HG03135 (cell line): ENCODE results near the gene TTC4.
"Not testable (repeated sequence)": the region's sequence is repeated elsewhere in the genome, so short reads cannot be mapped to it uniquely, and the experiment has no call there.

Experiments used
- ATAC-seq: cut with Tn5 transposase; IDR thresholded peaks from one replicate; pipeline ENCODE4 v1.9.1; 2021; ENCODE audit warnings: mild to moderate bottlenecking, moderate library complexity; ENCODE audit not compliant: unreplicated experiment

TTC4 gene

DNA sequence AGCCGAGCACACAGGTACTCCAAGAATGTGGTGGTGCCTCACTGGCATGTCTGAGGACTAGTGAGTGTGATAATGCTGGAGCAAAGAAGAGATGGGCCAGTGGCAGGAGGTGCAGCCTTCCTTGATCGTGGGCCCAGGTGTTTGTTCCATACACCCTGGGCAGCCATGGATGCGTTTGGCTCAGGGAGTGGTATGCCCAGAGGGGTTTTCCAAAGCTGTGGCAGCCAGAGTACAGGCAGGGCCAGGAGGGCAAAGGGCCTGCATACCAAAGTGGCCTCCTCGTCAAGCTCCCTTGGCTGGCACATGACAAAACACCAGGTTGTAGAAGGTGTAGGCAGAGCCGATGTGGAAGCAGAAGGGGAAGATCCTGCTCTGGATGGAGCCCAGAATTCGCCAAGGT lies 29.6 kb downstream of the TTC4 start:
- ATAC-seq, result no peak

DNA sequence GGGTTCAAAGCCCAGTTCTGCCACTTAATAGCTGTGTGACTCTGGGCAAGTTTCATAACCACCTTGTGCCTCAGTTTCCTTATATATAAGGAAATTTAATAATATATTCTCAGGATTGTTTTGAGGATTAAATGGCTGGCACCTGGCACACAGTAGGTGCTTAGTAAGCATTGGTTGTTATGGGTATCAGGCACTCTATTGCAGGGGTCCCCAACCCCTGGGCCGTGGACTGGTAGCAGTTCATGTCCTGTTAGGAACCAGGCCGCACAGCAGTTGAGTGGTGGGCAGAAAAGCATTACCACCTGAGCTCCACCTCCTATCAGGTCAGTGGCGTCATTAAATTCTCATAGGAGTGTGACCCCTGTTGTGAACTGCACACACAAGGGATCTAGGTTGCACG lies 30.2 kb downstream of the TTC4 start:
- no peak for ATAC-seq

DNA sequence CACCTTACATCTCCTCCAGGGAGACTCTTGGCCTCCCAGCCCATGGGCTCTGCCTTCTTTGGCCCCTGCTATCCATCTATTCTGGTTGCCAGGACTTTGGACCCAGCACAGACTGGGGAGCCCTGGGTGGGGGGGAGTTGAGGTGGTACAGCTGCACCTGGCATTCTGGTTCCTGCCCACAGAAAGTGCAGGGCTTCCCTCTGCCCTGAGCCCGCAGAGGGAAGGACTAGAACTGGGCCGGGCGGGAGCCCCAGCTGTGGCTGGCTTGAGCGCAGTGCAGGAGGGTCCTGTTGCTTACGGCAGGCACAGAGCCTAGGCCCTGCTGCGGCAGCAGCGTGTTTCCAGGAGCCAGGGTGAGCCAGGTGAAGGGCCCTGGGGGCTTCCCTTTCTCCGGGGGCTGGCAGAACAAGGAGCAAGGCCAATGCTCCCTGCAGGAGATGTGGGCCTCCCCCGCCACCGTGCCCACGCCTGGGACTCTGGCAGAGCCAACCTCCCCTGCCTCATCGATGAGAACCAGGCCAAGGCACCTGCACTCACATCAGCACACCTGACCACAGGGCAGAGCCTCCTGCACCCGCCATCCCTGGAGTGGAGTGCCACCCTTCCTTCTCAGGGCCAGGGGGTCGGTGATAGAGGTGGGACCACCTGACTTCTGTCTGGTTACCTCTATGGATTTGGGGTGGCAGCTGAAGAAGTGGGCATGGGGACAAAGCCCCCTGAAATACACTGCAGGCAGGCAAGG lies 32.6 kb downstream of the TTC4 start:
- ATAC-seq, result no peak

DNA sequence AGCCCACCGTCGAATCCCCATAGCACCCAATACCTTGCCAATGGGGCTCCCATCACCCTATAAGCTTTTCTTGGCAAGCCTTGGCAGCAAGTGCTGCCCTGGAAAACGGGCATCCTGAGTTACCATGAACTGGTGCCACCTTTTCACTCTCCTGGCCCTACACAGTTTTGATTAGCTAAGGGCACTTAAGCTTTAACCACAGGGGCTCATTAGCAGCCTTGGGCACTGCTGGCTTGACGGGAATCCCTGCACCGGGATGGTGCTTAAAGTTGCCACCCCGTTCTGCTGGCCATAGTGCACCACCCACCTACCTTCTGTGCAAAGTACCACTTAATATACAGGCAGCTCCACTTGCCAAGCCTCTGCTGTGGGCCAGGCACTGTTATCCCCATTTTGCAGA lies 34.9 kb downstream of the TTC4 start:
- ATAC-seq, result no peak

DNA sequence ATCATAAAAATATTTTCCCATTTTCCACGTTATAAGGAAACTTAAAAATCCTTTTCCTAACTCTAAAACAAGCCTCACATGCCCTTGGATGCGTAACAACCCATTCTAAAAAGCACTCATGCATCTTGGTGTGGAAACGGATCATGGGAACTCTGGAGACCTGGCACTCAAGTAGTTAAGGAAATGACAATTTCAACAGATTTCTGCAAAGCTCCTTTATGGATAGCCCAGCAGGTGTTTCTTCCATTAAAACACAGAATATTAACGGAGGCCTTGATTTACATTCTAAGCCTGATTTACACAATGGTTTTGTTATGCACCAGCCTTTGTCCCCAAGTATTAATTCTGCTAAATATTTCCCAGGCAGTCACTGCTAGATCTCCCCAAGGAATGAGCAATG lies 35.8 kb downstream of the TTC4 start:
- no peak for ATAC-seq

DNA sequence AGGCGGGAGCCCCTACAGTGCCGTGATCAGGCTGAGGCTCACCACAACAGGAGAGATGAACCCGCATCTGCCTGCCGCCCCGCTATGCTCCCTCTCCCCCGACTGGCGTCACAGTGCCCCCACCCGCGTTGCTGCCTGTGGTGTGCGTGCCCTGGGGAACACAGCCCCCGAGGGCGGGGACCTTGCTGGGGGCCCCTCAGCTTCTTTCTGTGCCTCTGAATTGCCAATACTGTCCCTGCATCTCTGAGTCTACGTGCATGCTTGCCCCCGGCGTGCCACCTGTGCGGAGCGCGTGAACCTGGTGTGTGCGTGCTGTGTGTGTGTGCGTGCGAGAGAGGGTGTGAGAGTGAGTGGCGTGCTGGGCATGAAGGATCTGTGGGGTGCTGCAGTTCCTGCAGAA lies 38.4 kb downstream of the TTC4 start:
- no peak for ATAC-seq

DNA sequence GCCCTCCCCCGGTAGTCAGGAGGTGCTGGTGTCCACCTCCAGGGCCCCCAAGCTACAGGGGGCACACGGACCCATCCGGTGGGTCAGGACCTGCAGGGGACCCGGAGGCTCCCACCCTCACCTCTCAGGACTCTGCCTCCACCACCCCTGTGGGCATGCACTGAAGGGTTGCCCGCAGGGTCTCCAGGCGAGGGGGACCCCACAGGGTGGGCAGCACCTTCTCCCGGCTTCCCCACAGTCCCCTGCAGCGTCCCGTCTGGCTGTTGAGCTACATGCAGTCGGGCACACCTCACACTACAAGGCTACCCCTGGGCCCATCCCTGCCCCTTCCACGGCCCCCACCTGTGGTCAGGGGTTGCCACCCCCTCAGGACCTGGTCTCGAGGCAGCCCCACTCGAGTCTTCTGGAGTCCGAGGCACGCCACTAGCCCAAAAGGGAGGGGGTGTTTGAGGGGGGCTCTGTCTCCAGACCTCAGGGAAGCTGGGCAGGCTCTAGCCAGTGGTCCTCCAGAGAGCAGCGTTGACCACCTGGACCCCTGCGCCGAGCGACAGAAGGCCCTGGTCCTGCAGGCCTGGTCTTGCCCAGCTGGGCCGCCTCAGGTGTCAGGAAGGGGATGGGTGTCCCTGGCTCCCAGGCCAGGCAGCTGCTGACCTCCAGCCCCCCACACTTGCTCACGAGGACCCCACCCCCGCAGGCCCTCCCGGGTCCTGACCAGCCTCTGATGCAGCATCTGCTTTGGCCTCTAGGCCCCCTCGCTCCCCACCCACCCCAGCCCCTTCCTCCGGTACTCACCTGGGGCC lies 39.0 kb downstream of the TTC4 start:
- no peak for ATAC-seq

DNA sequence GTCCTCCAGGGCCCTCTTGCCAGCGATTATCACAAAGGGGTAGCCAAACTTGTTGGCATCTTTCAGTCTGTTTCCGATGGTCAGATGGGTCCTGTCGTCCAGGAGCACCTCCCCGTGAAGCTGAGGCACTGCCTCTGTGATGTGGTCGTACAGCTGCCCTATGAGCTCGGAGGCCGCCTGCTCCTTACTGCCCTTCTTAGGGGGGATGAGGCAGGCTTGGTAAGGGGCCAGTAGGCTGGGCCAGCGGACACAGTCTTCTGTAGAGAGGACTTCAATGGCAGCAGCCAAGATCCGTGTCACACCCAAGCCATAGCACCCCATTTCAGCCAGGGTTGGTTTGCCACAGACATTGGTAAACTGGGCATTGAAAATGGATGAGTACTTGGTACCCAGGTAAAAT lies 42.2 kb downstream of the TTC4 start:
- no peak for ATAC-seq

DNA sequence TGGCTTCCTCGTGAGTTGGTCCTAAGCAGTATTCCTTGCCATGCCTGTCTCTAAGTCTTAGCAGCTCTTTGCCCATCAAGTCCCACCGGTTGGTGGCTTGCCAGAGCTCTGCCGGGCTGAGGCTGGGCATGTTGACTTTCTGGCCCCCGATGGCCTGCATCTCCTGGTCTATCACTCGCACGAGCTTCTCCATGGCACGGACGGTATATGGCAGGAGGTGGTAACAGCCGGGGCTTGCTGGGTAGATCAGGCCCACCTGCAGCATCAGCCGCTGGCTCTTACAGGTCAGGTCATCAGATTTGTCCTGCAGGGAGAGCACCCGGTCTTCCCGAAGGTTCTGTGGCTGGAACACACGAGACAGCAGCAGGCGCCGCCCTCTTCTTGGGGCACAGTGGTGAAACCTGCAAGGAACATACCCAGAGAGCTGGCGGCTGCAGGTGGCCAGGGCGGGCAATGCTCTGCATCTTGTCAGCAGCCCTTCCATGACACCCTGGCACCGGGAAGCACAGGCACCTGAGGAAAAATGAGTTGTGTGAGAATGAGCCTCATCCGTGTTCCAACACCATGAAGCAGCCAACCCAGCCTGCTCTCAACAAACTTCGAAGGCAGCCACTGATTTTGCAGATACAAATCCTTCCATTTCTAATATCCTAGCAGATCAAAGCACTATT lies 43.2 kb downstream of the TTC4 start:
- no peak for ATAC-seq

DNA sequence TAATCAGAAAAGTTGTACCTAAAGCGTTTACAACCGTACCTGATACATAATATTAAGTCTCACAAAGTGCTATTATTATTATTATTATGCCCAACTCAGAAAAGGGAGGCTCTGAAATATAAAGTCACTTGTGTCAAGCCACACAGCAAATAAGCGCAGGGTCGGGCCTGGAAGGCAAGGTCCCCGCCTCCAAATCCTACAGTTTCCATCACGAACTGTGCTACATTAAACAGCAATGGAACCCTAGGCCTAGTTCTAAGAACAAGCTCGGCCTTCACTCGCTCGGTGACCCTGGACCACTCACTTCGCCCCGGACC lies 48.1 kb downstream of the TTC4 start:
- no peak for ATAC-seq

DNA sequence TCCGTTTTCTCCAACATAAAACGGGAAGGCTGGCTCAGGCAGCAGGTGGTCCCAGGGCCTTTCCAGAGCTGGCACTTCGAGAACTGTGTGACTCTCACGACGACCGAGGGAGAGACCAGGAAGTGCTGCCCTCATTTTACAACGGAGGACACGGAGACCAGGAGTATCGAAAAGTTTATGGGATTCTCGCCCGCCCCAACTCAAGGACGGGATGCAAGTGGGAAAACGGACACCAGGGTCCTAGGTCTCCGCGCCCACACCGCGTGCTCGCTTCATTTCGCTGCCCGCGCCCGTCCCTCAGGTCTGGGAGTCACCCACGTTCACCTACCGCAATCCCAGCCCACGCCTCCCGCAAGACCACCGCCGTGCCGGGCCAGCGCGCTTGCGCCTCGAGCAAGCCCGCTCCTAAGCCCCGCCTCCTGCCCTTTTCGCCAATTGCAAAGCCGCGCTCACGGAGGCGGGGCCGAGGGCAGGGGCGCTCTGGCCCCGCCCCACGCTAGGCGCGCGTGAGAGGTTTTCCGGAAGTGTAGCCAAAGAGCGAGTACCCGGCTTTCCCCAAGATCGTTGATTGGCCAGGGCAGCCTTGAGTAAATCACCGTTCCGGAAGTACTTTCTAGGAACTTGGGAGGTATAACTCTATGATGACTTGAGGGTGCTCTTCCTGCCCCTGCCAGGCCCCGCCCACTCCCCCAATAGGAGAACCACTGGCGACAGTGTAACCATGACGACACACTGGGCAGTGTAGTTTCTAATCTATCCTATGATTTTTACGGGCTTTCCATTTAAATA lies 48.7 kb downstream of the TTC4 start, which contains the start of gene PARS2:
TSS of gene PARS2 (minus strand) at position 391 of the 789 bp plus-strand sequence. CDS start 5,362 bp downstream, outside the sequence.
- ATAC-seq, result peak; percentile 98

DNA sequence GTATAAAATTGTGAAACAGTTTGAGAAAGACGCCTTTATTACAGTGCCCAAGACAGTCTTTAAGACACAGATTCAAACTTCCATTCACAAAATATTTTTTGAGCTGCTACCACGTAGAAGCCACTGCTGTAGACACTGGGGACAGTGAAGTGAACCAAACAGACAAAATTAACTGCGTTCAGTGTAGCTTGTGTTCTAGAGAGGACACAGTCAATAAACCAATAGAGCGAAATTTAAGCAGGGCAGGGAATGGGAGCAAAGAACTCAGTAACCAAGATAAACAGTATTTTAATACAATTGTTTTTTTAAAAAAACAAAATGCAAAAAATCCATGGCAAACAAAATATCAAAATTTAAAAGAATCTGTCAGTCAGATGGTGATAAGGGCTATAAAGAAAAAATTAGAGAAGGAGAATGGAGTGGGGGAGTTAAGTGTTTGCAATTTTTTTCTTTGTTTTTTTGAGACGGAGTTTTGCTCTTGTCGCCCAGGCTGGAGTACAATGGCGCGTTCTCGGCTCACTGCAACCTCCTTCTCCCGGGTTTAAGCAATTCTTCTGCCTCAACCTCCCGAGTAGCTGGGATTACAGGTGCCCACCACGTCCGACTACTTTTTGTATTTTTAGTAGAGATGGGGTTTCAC lies 49.4 kb downstream of the TTC4 start:
- peak; percentile 24 for ATAC-seq

DNA sequence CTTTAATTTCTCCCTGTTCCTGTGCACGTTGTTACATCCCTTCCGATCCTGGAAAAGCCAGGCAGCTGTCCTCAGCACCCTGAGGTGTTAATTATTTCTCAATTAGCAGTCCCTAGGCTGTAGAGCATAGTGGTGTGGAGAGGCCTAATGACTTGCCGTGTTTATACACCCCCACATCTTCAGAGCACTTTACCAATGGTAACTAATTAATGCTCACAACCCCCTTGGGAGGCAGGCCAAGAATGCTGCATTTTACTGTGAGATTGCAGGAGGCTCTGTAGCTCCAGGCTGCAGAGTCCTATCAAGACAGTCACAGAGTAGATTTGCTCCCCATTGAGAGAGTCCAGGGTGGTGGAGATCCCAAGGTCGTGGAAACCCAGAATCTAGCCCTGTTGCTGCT lies 51.1 kb downstream of the TTC4 start:
- no peak for ATAC-seq

DNA sequence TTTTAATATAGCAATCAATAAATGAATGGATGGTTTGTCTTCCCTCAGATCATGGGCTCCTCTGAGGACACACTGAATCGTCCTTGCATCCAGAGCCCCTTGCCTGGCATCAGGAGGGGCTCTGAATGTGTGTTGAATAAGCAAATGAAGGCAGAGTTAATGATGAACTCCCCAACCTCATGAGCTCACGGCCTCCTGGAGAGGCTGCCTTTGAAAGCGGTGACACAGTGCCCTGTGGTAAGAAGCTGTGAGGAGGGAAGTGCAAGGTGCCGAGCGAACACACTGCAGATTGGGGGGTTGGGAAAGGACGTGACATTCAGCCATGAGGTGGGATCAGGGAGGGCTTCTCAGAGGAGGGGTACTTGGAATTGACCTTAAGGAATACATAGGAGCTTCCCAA lies 51.9 kb downstream of the TTC4 start:
- ATAC-seq, result no peak

DNA sequence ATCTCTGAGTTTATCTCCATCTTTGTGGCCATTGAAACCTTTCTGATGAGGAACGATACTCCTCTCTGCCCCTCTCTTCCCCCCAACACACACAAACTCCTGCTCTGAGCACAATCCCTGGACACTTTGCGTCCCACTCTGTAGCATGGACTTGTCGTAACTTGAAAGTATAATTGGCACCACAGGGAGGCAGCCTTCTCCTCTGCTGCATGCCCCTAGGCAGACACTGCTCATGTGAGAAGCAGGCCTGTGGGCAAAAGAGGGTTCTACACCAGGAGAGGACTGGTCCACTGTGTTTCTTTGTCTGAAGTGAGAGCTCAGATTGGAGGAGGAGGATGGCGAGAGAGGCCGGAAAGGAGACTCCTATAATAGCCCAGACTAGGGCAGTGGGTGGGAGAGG lies 52.4 kb downstream of the TTC4 start:
- no peak for ATAC-seq

DNA sequence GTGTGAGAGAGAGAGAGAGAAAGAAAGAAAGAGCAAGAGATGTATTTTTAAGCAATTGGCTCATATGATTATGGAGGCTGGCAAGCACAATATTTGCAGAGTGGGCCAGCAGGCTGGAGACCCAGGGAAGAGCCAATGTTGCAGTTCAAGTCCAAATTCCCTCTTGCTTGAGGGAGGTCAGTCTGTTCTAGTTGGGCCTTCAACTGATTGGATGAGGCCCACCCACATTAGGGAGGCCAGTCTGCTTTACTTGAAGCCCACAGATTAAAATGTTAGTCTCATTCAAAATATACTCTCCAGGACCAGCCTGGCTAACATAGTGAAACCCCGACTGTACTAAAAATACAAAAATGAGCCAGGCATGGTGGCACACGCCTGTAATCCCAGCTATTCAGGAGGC lies 57.3 kb downstream of the TTC4 start:
- no peak for ATAC-seq

DNA sequence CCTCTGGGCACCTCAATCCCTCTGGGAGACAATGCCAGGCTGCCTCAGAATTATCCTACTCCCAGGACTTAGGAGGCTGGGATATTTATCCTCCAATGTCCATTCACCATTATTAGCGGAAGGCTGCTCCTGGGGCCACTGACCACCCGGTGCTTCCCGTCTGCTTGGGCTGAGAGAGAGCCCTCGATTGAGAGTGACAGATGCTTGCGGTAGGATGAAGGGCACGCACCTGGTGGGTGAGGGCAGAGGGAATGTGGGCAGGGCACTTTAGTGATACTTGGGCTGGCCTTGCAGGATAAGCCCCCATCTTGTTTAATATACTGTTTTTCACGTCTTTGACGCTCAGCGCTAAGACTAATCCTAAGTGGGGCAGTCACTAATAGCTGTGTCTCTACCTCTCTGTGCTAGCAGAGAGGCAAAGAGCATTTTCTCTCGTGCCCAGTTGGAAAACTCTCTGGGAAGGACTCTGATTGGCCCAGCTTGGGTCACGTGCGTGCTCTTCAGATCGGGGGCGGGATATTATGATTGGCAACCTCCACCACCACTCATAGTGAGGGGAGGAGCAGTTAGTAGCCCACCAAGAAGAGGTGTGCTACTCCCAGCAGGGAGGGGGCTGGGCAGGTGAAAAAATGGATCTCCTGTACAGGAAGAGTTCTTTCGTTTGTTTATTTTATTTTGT lies 59.3 kb downstream of the TTC4 start:
- ATAC-seq, result no peak

DNA sequence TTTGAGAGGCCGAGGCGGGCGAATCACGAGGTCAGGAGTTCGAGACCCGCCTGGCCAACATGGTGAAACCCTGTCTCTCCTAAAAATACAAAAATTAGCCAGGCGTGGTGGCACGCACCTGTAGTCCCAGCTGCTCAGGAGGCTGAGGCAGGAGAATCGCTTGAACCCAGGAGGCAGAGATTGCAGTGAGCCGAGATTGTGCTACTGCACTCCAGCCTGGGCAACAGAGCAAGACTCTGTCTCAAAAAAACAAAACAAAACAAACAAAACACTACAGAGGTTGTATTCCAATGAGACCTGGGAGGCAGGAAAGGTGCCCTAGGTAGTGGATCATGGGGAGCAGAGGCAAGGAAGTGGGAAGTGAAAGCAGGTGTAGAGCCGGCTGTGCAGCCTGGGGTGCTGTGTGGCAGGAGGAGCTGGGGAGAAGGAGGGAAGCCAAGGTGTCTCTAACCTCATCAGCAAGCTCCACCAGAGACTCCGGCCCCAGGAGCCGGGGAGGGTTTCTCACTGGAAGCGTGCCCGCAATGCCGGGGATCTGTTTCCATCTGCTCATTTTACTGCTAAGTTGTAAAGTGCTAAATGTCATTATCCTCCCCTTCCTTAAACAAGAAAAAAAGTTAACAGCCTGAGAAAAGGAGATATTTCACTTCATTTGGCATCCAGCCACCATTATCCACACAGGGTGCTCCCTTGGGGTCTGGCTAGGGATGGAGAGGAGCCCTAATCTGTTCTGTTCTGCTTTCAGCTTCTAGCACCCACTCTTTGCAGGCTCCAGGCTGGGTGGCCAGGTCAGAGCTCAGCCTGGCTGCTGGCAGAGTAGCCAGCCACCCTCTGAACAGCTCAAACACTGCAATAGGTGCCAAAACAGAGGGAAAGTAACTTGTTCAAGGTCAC lies 60.4 kb downstream of the TTC4 start:
- not testable (repeated sequence) for ATAC-seq

DNA sequence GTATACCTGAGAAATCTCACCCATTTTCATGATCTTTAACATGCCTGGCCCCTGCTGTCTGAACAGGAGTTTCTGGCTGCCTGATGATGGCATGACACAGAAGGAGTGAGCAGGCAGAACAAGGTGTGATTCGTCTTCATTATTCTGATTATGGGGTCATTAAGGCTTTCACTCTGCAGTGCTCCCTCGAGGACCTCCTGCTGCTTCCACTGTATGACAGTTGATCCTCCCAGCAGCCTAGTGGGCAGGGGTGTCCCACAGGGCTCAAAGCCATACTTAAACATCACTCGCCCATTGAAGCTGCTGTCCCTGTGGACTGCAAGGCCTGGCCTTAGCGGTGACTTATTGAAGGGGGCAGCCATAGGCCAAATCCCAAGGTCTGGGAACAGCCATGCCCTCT lies 61.4 kb downstream of the TTC4 start:
- no peak for ATAC-seq
